HG03460 (cell line): Measurements from ENCODE around the gene BEAN1.
"Not testable (repeated sequence)": the region's sequence is repeated elsewhere in the genome, so short reads cannot be mapped to it uniquely, and the experiment has no call there.

Source experiments
- ATAC-seq: cut with Tn5 transposase; IDR thresholded peaks from one replicate; pipeline ENCODE4 v1.9.1; 2021; ENCODE audit not compliant: unreplicated experiment

The BEAN1 gene

GRCh38 chr16:66440271-66440802 lies 13.2 kb downstream of the BEAN1 start:
- no peak for ATAC-seq

- no peak for ATAC-seq
Observed at GRCh38 chr16:66440970-66441369, 13.9 kb downstream of the BEAN1 start.

DNA sequence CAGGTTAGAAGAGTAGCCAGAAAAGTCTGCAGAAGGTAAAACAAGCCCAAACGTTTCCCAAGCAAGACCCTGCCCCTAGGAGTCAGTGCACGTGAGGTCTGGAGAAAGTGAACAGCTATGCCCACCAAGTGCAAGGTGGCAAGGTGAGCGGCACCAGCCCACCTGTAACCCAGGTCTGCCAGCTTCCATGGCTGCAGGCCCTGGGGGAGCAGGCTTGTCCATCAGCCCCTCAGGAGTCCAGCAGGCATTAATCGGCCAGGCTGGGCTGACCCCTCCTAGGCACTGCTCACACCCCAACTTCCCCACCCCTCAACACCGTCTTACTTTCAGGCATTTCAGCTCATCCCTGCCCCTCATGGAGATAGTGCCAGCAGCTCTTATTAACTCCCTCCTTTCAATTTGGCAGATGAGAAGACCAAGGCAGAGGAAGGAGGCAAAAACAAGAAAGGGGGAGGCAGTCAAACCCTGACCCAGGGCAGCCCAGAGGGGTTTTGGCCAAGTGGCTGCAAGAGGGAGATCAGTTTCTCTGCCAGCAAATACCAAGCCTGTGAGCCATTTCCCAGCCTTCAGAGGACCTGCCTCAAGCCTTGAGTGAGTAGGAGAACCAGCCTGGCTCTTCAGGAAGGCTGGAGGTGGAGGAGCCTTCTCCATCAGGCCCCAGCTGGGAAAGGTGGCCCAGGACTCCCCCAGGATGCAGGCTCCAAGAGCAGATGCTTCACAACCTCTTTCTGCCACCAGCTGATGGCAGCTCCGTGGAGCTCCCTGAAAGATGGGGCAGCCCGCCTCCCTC lies 14.7 kb downstream of the BEAN1 start:
- ATAC-seq = no peak

- no peak for ATAC-seq
Observed at GRCh38 chr16:66442502-66443268, 15.6 kb downstream of the BEAN1 start.

DNA sequence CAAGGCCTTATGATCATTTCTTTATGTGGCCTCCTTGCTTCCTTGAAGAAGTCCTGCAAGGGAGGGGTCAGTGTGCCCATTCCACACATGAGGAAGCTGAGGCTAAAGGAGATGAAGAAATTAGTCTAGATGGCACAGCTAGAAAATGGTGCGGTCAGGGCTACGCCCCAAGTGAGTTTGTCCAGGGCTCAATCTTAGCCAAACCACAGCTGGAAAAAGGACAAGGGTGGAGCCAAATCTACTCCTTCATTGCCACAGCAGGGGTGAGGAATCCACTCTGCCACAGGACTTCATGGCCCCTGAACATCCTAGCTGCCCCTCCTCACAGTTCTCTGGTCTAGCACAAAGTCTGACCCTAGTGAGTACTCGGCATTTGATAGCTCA lies 16.2 kb downstream of the BEAN1 start:
- no peak for ATAC-seq

DNA sequence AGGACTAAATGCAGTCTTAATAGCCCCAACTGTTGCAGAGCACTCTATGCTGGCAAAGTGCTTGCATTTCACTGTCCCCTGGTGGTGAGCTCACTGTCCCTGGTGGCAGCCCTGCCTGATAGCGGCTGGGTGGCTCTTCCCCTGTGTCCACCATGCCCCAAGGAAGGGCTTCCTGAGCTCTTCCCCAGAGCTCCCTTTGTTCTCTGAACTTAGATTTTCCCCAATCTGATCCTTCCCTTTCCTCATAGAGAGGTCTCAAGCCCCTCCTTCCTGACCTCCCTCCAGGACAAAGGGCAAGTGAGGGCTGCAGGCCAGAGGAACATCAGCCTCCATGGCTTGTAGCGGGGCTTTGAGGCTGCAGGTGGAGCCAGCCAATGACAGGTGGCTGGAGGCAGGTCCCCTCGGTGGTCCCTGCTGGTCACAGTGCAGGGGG lies 17.0 kb downstream of the BEAN1 start:
- ATAC-seq = no peak

- ATAC-seq = no peak
Observed at GRCh38 chr16:66446737-66447136, 19.6 kb downstream of the BEAN1 start.

DNA sequence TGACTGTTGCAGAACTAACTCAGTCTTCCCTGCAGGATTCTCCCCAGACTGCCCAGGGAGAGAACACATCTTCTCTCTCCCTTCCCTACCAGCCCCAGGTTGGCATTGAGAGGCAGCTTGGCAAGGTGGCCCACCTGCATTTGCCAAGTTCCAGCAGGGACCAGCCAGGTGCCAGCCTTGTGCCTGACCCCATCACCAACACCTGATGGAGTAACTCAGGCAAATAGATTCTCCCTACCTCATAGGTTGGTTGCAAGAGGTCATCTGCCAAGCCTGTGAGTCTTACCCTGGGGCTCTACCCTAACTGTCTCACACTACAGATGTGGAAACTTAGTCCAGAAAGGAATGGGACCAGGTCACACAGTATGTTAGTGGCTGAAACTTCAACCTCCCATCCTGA lies 20.4 kb downstream of the BEAN1 start:
- no peak for ATAC-seq

- ATAC-seq = no peak
Observed at GRCh38 chr16:66451548-66451947, 24.5 kb downstream of the BEAN1 start.

DNA sequence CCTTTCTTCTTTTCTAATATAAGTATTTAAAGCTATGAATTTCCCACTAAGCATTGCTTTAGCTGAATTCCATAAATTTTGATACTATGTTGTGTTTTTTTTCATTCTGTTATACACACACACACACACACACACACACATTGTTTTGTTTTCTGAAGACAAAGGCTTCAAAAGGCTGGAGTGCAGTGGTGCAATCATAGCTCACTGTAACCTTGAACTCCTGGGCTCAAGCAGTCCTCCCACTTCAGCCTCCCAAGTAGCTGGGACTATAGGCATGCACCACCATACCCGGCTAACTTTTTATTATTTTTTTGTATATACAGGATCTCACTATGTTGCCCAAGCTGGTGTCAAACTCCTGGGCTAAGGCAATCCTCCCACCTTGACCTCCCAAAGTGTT lies 26.1 kb downstream of the BEAN1 start:
- ATAC-seq = not testable (repeated sequence)

DNA sequence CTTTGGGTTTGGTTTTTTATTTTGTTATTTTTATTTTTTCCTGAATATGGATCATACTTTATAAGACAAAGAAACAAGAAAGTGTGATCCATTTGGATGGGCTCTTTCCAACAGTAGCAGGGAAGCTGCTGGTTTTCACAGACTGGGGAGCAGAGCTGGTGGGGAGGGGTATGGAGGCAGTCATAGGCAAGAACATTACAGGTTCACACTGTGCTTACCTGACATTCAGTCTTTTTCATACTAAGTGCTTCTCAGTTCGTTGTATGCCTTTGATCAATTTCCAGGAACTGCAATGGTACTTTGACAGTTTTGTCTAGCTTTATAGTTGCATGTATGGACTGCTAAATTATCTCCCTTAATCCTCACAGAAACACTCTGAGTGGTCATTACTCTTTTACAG lies 27.7 kb downstream of the BEAN1 start:
- ATAC-seq = no peak

- no peak for ATAC-seq
Observed at GRCh38 chr16:66455970-66456369, 28.9 kb downstream of the BEAN1 start.

GRCh38 chr16:66457888-66458287 lies 30.8 kb downstream of the BEAN1 start:
- ATAC-seq = no peak

DNA sequence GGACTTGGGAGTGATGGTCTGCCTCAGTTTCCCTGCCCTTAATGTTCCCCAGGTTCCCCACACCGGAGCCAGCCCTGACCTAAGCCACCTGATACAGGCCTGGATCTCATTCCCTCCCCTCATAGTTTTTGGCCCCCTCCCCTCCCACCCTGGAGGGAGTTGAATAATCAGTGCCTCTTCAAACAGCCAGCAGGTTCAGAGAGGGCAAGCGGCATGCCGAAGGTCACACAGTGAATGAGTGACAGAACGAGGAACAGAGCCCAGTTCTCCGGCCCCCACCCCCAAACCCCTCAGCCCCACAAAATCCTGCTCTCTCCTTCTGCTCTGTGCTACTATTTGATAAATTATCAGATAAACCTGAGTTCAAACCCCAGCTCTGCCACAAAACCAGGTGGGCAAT lies 31.2 kb downstream of the BEAN1 start:
- no peak for ATAC-seq

GRCh38 chr16:66458853-66459252 lies 31.8 kb downstream of the BEAN1 start:
- ATAC-seq = no peak

DNA sequence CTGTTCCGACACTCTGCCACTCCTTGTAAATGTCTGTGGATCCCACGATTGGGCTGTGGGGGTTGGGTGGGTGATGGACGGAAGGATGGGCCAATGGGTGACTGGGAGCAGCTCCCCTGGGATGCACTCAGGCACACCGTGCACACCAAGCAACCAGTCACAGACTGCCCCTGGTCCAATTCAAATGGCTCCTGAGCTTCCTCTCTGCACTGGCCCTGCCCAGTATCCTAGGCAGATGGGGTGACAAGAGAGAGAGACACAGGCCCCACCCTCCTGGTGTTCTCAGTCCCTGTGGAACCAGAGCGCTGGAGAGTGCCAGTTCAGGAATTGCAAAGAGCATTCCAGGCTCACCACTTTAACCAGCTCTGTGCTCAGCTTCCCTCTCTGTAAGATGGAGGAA lies 32.8 kb downstream of the BEAN1 start:
- no peak for ATAC-seq

GRCh38 chr16:66460703-66461102 lies 33.6 kb downstream of the BEAN1 start:
- no peak for ATAC-seq

DNA sequence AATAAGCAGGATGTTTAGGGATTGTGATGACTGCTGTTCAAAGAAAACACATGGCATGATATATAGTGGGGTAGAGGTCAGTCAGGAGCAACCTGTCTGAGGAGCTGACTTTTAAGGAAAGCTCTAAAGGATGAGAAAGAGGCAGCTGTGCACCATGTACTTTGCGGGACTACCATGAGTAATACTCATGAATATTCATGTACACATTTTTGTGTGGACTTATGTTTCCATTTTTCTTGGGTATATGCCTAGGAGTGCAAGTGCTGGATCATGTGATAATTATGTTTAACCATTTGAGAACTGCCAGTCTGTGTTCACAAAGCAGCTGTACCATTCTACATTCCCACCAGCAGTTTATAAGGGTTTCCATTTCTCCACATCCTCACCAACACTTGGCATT lies 35.8 kb downstream of the BEAN1 start:
- ATAC-seq = no peak

GRCh38 chr16:66465946-66466345 lies 38.9 kb downstream of the BEAN1 start:
- not testable (repeated sequence) for ATAC-seq

DNA sequence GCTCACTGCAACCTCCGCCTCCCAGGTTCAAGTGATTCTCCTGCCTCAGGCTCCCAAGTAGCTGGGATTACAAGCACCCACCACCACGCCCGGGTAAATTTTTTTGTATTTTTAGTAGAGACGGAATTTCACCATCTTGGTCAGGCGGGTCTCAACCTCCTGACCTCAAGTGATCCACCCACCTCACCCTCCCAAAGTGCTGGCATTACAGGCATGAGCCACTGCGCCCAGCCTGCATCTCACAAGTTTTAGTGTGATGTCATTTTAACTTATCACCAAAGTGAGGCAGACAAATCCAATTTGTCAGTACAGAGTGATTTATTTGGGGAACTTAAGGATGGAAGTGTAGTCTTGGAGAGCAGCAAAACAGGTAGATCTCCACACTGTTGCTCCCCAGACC lies 39.5 kb downstream of the BEAN1 start:
- not testable (repeated sequence) for ATAC-seq

DNA sequence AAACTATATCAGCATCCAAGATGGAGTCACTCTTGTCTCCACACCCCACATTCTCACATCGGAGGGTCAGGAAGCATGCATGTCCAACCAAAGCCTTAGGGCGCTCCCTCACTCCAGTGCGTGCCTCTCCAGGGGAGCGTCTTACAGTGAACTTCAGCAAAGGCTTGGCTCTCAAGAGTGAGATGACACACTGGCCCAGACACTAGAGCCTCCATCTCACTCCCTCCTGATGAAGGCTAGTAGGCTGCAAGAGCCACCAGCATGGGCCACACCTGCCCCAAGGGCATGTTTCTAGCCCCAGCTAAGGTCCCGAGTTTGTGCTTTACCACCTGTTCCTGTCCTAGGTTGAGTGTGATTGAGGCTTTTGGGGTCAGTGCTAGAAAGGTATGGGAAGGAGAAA lies 40.5 kb downstream of the BEAN1 start:
- ATAC-seq = no peak

GRCh38 chr16:66468321-66468965 lies 41.3 kb downstream of the BEAN1 start:
- ATAC-seq = no peak
